BJ (cell line): Measurements from ENCODE around the gene SEPTIN7. TPM values are rescaled to one million over a fixed set of nuclear protein-coding genes. Genes with fewer than 3 reads are reported as not detected.
A peak's percentile ranks its signal among the peaks of the same experiment; 100 is the strongest.
"Not testable (repeated sequence)": the region's sequence is repeated elsewhere in the genome, so short reads cannot be mapped to it uniquely, and the experiment has no call there.

ENCODE experiments used
- CTCF ChIA-PET: fragments of 350-600 bp; formaldehyde crosslinking; extraction: SDS; loops from one replicate; lab custom pipeline; 2021; ENCODE audit warnings: antibody characterized with exemption, inconsistent platforms; lab: Yijun Ruan, JAX
- POLR2A ChIA-PET: fragments of 300-600 bp; sonication (Branson Sonifier 250); formaldehyde crosslinking; extraction: SDS; loops from one replicate; lab custom pipeline; 2021; ENCODE audit warnings: antibody characterized with exemption; lab: Charles Lee
- DNase-seq: peaks from one replicate; pipeline ENCODE4 v3.0.0-alpha.2; 2011; ENCODE audit warnings: low read depth
- H3K27me3 ChIP-seq: 2 replicates; pipeline ENCODE4 v1.6.0; 2011; ENCODE audit warnings: low read length; ENCODE audit not compliant: control insufficient read depth, insufficient read depth
- H3K36me3 ChIP-seq: 2 replicates; pipeline ENCODE4 v1.5.1; 2011; ENCODE audit warnings: low read length; ENCODE audit not compliant: control insufficient read depth, insufficient read depth
- H3K4me3 ChIP-seq: 2 replicates; pipeline ENCODE4 v1.5.1; 2011; ENCODE audit warnings: low read depth, mild to moderate bottlenecking, control low read depth, low read length
- CTCF ChIP-seq: IDR thresholded peaks from 2 replicates; pipeline ENCODE4 v1.5.1; 2011; ENCODE audit warnings: low read depth, mild to moderate bottlenecking, control low read depth, inconsistent platforms, low read length, moderate library complexity; ENCODE audit not compliant: insufficient read depth
- polyA minus RNA-seq: library from RNA; depleted of rRNA, polyadenylated mRNA; stranded (reverse); fragments of >200 nt; gene quantifications from 2 replicates; pipeline ENCODE4 v1.2.3, GENCODE V29; 2011; rRNA and poly(A)+ RNA removed
- polyA plus RNA-seq: library from polyadenylated mRNA; depleted of rRNA; stranded (reverse); fragments of >200 nt; gene quantifications from 2 replicates; pipeline ENCODE4 v1.2.3, GENCODE V29; 2011; rRNA removed

Gene SEPTIN7
- polyA plus RNA-seq (152 and 319 TPM in 2 replicates), polyA minus RNA-seq (62.8 and 63.7 TPM in 2 replicates)

GRCh38 chr7:35800718-35801391 lies at the start of gene SEPTIN7:
SEPTIN7 (plus strand) TSS chr7:35801057; CDS start chr7:35801210, 153 bp downstream.
- Histone ChIP-seq H3K27me3 (no peaks in the 10 kb centered on the region), H3K36me3 (no peaks in the 10 kb centered on the region), H3K4me3 (peak within 1 kb of the TSS; percentile 85)
- TF ChIP-seq CTCF = no peak
- peak; percentile 92 for DNase-seq
- POLR2A ChIA-PET = interaction anchor here (0.6 kb wide), 1 partner anchor 11 kb away, joined by 16 read pairs; no protein-coding TSS in a partner anchor
- CTCF ChIA-PET = interaction anchor here (0.6 to 6.9 kb wide), 19 partner anchors 9 to 457 kb away, joined by 3 to 51 read pairs (median 3); no protein-coding TSS in a partner anchor

- no peak overlapping the region for H3K4me3 ChIP-seq
- no peaks in the 10 kb centered on the region for H3K27me3 ChIP-seq
- no peak for DNase-seq
- H3K36me3 ChIP-seq = no peaks in the 10 kb centered on the region
- CTCF ChIA-PET = interaction anchor here (0.7 to 1.0 kb wide), 3 partner anchors 43 to 926 kb away, joined by 3 to 6 read pairs (median 3); no protein-coding TSS in a partner anchor
- POLR2A ChIA-PET = no interaction called here
- no peak for TF ChIP-seq CTCF
These were observed 48.1 kb upstream of the SEPTIN7 start for GRCh38 chr7:35752742-35753141.

- ChIA-PET CTCF (no interaction called here), POLR2A (no interaction called here)
- no peak for DNase-seq
- Histone ChIP-seq H3K4me3 (no peak overlapping the region), H3K27me3 (no peaks in the 10 kb centered on the region), H3K36me3 (no peaks in the 10 kb centered on the region)
- TF ChIP-seq CTCF = no peak
These were observed 46.9 kb upstream of the SEPTIN7 start for GRCh38 chr7:35753761-35754603.

DNA sequence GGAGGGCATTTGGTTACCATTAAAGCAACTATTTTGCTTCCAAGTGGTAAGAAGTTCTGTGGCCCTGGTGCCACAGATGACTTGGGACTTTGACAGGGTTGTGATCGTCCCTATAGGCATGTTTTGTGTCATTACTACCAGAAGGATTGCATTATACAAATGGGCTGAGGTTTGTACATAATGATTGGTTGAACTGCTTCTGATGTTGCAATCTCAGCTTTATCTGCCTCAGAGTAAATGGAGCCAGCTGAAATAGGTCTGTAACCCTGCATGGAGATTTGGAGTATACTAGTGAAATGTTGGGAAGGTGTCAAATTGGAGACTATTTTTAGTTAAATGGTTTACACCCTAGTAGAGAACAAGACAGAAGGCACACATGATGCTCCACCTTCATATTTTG lies 46.1 kb upstream of the SEPTIN7 start:
- ChIA-PET POLR2A (no interaction called here), CTCF (no interaction called here)
- H3K36me3 ChIP-seq = no peaks in the 10 kb centered on the region
- H3K27me3 ChIP-seq = no peaks in the 10 kb centered on the region
- no peak overlapping the region for H3K4me3 ChIP-seq
- TF ChIP-seq CTCF = no peak
- no peak for DNase-seq

DNA sequence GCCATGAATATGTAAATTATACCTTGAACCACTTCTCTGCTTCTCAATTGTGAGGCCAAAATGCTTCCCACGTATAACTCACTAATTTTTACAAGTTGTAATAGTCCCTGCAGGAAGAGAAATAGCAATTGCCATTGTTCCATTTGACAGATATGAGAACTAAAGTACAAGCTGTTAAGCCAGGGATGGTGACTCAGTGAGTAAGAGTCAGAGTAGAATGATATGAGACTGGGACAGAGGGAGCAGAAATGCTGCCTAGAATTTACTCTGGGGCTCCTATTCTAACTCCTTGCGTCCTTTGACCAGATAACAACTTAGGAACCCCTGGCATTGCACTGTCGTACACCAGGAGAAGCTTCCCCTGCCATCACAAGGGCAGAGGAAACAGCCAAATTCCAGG lies 45.1 kb upstream of the SEPTIN7 start:
- H3K36me3 ChIP-seq = no peaks in the 10 kb centered on the region
- no peaks in the 10 kb centered on the region for H3K27me3 ChIP-seq
- no peak for TF ChIP-seq CTCF
- ChIA-PET CTCF (interaction anchor here (1.6 kb wide), 1 partner anchor 46 kb away, joined by 4 read pairs; the partner anchor contains the start of gene SEPTIN7), POLR2A (no interaction called here)
- DNase-seq = no peak
- no peak overlapping the region for H3K4me3 ChIP-seq

DNA sequence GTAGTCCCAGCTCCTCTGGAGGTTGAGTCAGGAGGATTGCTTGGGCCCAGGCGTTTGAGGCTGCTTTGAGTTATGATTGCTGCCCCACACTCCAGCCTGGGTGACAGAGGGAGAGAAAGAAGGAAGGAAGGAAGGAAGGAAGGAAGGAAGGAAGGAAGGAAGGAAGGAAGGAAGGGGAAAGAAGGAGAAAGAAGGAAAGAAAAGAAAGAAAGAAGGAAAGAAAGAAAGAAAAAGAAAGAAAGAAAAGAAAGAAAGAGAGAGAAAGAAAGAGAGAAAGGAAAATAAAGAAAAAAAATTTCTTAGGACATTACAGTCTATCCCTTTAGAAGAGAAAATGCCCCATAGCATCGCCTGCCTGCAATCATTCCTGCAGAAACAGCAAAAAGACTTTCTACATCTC lies 44.4 kb upstream of the SEPTIN7 start:
- H3K4me3 ChIP-seq, H3K36me3 ChIP-seq, POLR2A ChIA-PET, H3K27me3 ChIP-seq, DNase-seq: not testable (repeated sequence)
- CTCF ChIA-PET = interaction anchor here (1.6 kb wide), 1 partner anchor 45 kb away, joined by 4 read pairs; the partner anchor contains the start of gene SEPTIN7
